Liver (tissue), 9 donors: ENCODE results near the gene DISC1. TPM values are rescaled to one million over a fixed set of nuclear protein-coding genes. Genes with fewer than 3 reads are reported as not detected.

Experiments used
- DNase-seq: peaks from one replicate; pipeline ENCODE4 v3.0.0-alpha.2; 2017; ENCODE audit warnings: low spot score
- H3K27ac ChIP-seq, 2 donors: one replicate each; pipeline ENCODE4 v1.7.0; 2013; ENCODE audit warnings: inconsistent platforms in 2 of 2, low read length in 2 of 2, control low read depth in 1 of 2, low read depth in 1 of 2, mild to moderate bottlenecking in 1 of 2
- H3K27me3 ChIP-seq, 4 donors: one replicate each; pipeline versions ENCODE4 v1.6.1 to v1.7.0; 2013; ENCODE audit warnings: low read length in 3 of 4, inconsistent platforms in 1 of 4, mild to moderate bottlenecking in 1 of 4, moderate library complexity in 1 of 4; ENCODE audit not compliant: control insufficient read depth in 4 of 4, insufficient read depth in 4 of 4
- H3K36me3 ChIP-seq, 4 donors: one replicate each; pipeline versions ENCODE4 v1.6.1 to v1.7.0; 2013; ENCODE audit warnings: low read length in 3 of 4, mild to moderate bottlenecking in 3 of 4, low read depth in 1 of 4, moderate library complexity in 1 of 4; ENCODE audit not compliant: control insufficient read depth in 4 of 4, insufficient read depth in 3 of 4
- H3K4me1 ChIP-seq, 4 donors: one replicate each; pipeline versions ENCODE4 v1.6.1 to v1.7.0; 2013; ENCODE audit warnings: low read length in 3 of 4, mild to moderate bottlenecking in 3 of 4, moderate library complexity in 1 of 4; ENCODE audit not compliant: control insufficient read depth in 4 of 4, insufficient read depth in 4 of 4
- H3K4me3 ChIP-seq, 3 donors: one replicate each; pipeline versions ENCODE4 v1.6.1 to v1.7.0; 2013; ENCODE audit warnings: low read length in 3 of 3, control low read depth in 1 of 3, low read depth in 1 of 3, mild to moderate bottlenecking in 1 of 3
- H3K9ac ChIP-seq, 2 donors: one replicate each; pipeline ENCODE4 v1.7.0; 2013; ENCODE audit warnings: low read length in 2 of 2, mild to moderate bottlenecking in 2 of 2, moderate library complexity in 2 of 2, control low read depth in 1 of 2, low read depth in 1 of 2
- H3K9me3 ChIP-seq, 4 donors: one replicate each; pipeline versions ENCODE4 v1.6.1 to v1.7.0; 2013; ENCODE audit warnings: low read length in 3 of 4; ENCODE audit not compliant: control insufficient read depth in 4 of 4
- ATF3 ChIP-seq: IDR thresholded peaks from 2 replicates; pipeline ENCODE4 v1.6.1; 2016; ENCODE audit warnings: antibody characterized with exemption
- CTCF ChIP-seq: fragments of 150-350 bp; IDR thresholded peaks from 2 replicates; pipeline ENCODE4 v1.5.1; 2017; ENCODE audit warnings: improper control_type of control experiment, low read depth, low read length; ENCODE audit not compliant: missing input control
- EGR1 ChIP-seq, 2 donors: IDR thresholded peaks; 2 replicates each; pipeline ENCODE4 v1.6.1; 2016 to 2018; ENCODE audit warnings: antibody characterized with exemption in 2 of 2, low read depth in 2 of 2
- FOXA1 ChIP-seq: IDR thresholded peaks from 2 replicates; pipeline ENCODE4 v1.6.1; 2016; ENCODE audit warnings: antibody characterized with exemption
- FOXA2 ChIP-seq: IDR thresholded peaks from 2 replicates; pipeline ENCODE4 v1.6.1; 2016; ENCODE audit warnings: antibody characterized with exemption
- GABPA ChIP-seq, 2 donors: IDR thresholded peaks in 1 of 2; conservative IDR thresholded peaks in 1 of 2; 2 replicates each; pipeline ENCODE4 v1.6.1; 2016; ENCODE audit warnings: antibody characterized with exemption in 2 of 2, mild to moderate bottlenecking in 1 of 2, moderate library complexity in 1 of 2
- HNF4A ChIP-seq, 2 donors: conservative IDR thresholded peaks; 2 replicates each; pipeline ENCODE4 v1.6.1; 2016; ENCODE audit warnings: antibody characterized with exemption in 2 of 2, mild to moderate bottlenecking in 2 of 2
- HNF4G ChIP-seq: IDR thresholded peaks from 2 replicates; pipeline ENCODE4 v1.6.1; 2016; ENCODE audit warnings: antibody characterized with exemption
- JUND ChIP-seq, 2 donors: IDR thresholded peaks; 2 replicates each; pipeline ENCODE4 v1.6.1; 2016; ENCODE audit warnings: antibody characterized with exemption in 2 of 2
- MAX ChIP-seq: IDR thresholded peaks from 2 replicates; pipeline ENCODE4 v1.6.1; 2016; ENCODE audit warnings: antibody characterized with exemption
- NR2F2 ChIP-seq: IDR thresholded peaks from 2 replicates; pipeline ENCODE4 v1.6.1; 2016; ENCODE audit warnings: antibody characterized with exemption
- RAD21 ChIP-seq, 2 donors: IDR thresholded peaks; 2 replicates each; pipeline ENCODE4 v1.6.1; 2016; ENCODE audit warnings: antibody characterized with exemption in 2 of 2, mild to moderate bottlenecking in 2 of 2
- REST ChIP-seq: IDR thresholded peaks from 2 replicates; pipeline ENCODE4 v1.6.1; 2016; ENCODE audit warnings: antibody characterized with exemption, mild to moderate bottlenecking
- RXRA ChIP-seq, 2 donors: IDR thresholded peaks; 2 replicates each; pipeline ENCODE4 v1.6.1; 2017 to 2018; ENCODE audit warnings: antibody characterized with exemption in 2 of 2, mild to moderate bottlenecking in 1 of 2
- SP1 ChIP-seq: IDR thresholded peaks from 2 replicates; pipeline ENCODE4 v1.6.1; 2018; ENCODE audit warnings: antibody characterized with exemption, mild to moderate bottlenecking
- TAF1 ChIP-seq: conservative IDR thresholded peaks from 2 replicates; pipeline ENCODE4 v1.6.1; 2016; ENCODE audit warnings: antibody characterized with exemption, mild to moderate bottlenecking
- YY1 ChIP-seq: IDR thresholded peaks from 2 replicates; pipeline ENCODE4 v1.6.1; 2016; ENCODE audit warnings: antibody characterized with exemption, mild to moderate bottlenecking
- ZBTB33 ChIP-seq: IDR thresholded peaks from 2 replicates; pipeline ENCODE4 v1.6.1; 2016; ENCODE audit warnings: antibody characterized with exemption
- WGBS: extraction: QIAGEN DNeasy Blood & Tissue Kit; methylation state at CpG from one replicate; pipeline ENCODE4 v1.1.7; 2013; 5-methylcytosine and 5-hydroxymethylcytosine counted together
- polyA plus RNA-seq, 2 donors: library from polyadenylated mRNA; stranded (reverse) in 1 of 2; unstranded in 1 of 2; fragments of 200-250 nt in 1 of 2; fragments of >200 nt in 1 of 2; fragmentation: Nextera tagmentation in 1 of 2; extraction: Ambion mirVana in 1 of 2; gene quantifications; one replicate each; pipeline versions ENCODE4 v1.2.1 to v1.2.3, GENCODE V29; 2013 to 2015
- total RNA-seq, 2 donors: library from RNA; depleted of rRNA; stranded (reverse); fragments of >200 nt; gene quantifications; one replicate each; pipeline ENCODE4 v1.2.3, GENCODE V29; 2014
- donor health status: healthy.
- donor health status: healthy.
- donor health status: healthy.
- donor health status: healthy.
- donor health status: healthy.

The DISC1 gene
- total and polyA plus RNA-seq, 4 donors = 0.45 to 6.3 (median 2.3) TPM

- Histone ChIP-seq H3K27me3 (no peaks in the 10 kb centered on the region), H3K4me3 (no peak overlapping the region), H3K9me3 (no peaks in the 10 kb centered on the region), H3K36me3 (no peaks in the 10 kb centered on the region), H3K27ac (no peak overlapping the region), H3K9ac (no peak overlapping the region), H3K4me1 (no peaks in the 10 kb centered on the region)
- TF ChIP-seq HNF4G (no peak), JUND (IDR thresholded peaks at IDR 0.05) (no peak), ZBTB33 (no peak), REST (no peak), MAX (no peak), HNF4A (conservative IDR thresholded peaks at IDR 0.05) (no peak), TAF1 (no peak), RXRA (IDR thresholded peaks at IDR 0.05) (no peak), CTCF (no peak), GABPA (IDR thresholded peaks at IDR 0.05 in 1 of 2, conservative IDR thresholded peaks at IDR 0.05 in 1 of 2) (no peak), NR2F2 (no peak), EGR1 (IDR thresholded peaks at IDR 0.05; ENCODE audit: low read depth in 2 of 2) (no peak), FOXA1 (no peak), SP1 (no peak), ATF3 (no peak), YY1 (no peak), RAD21 (IDR thresholded peaks at IDR 0.05) (no peak), FOXA2 (no peak)
- WGBS = 83% methylated on average over 6 of the region's 6 CpGs
- no peak for DNase-seq
Measured at GRCh38 chr1:231940701-231941100, 314.1 kb downstream of the DISC1 start.
